Glutamatergic neuron (in vitro differentiated cells): Measurements from ENCODE around the gene PTPRG. TPM values are rescaled to one million over a fixed set of nuclear protein-coding genes. Genes with fewer than 3 reads are reported as not detected.

ENCODE experiments used
- DNase-seq: peaks from one replicate; pipeline ENCODE4 v3.0.0; 2022
- H3K27ac Mint-ChIP-seq: one replicate; pipeline ENCODE4 v1.8.0; 2020; ENCODE audit warnings: mild to moderate bottlenecking, mixed read lengths, inconsistent platforms; ENCODE audit not compliant: unreplicated experiment
- H3K27me3 Mint-ChIP-seq: one replicate; pipeline ENCODE4 v1.8.0; 2020; ENCODE audit warnings: mild to moderate bottlenecking, moderate library complexity, mixed read lengths, inconsistent platforms; ENCODE audit not compliant: unreplicated experiment
- H3K36me3 Mint-ChIP-seq: one replicate; pipeline ENCODE4 v1.8.0; 2020; ENCODE audit warnings: mild to moderate bottlenecking, mixed read lengths, inconsistent platforms; ENCODE audit not compliant: unreplicated experiment
- H3K4me1 Mint-ChIP-seq: one replicate; pipeline ENCODE4 v1.8.0; 2020; ENCODE audit warnings: mild to moderate bottlenecking, low read depth, mixed read lengths, inconsistent platforms; ENCODE audit not compliant: unreplicated experiment
- H3K4me3 Mint-ChIP-seq: one replicate; pipeline ENCODE4 v1.8.0; 2020; ENCODE audit warnings: mild to moderate bottlenecking, mixed read lengths, inconsistent platforms; ENCODE audit not compliant: unreplicated experiment
- H3K9me3 Mint-ChIP-seq: one replicate; pipeline ENCODE4 v1.8.0; 2020; ENCODE audit warnings: mild to moderate bottlenecking, moderate library complexity, mixed read lengths, inconsistent platforms; ENCODE audit not compliant: unreplicated experiment
- CTCF ChIP-seq: fragments of 200-600 bp; sonication (generic); IDR thresholded peaks from one replicate; pipeline ENCODE4 v1.5.0; 2021; ENCODE audit not compliant: partially characterized antibody, unreplicated experiment
- total RNA-seq: library from RNA; stranded (reverse); fragmentation: NEBNext Ultra II Directional; extraction: Animal tissue kit (Norgen Biotek cat#: 25700); gene quantifications from one replicate; pipeline ENCODE4 v1.2.1, GENCODE V29; 2021; ENCODE audit not compliant: unreplicated experiment

Gene PTPRG
- total RNA-seq, 1 donor from 2014 or later: 52.1 TPM

DNA sequence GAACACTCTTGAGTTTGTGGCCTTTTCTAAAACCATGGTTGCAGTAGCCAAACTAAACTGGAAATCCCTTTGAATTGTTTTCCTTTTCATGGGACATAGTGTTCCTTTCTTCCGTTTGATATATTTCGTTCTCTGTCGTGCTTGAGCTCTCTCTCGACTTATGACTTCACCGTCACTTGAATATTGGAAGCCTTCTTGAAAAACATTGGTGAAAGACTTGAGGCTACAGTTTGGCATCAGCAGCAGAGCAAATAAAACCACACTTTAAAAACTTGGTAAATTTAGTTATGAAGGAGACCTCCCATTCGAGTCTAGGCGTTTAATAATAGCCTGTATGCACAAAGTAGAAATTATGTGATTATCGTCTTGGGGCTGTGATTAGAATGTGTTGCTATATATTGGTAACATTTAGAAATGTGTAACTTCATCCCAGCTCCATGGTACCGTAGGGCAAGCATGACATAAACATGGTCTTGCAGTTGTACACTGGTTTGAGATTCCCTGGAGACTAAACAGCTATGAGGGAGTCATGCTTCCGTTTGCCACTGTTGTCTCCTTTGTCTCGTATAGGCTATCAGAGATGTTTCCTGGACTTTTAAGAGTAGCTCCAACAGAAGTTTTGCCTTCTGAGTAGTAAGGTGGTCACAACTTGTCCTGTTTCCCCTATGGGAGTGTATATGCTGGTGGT, 122.3 kb downstream of the PTPRG start:
- H3K4me3 Mint-ChIP-seq: peak overlapping the region; percentile 43
- peaks cover 13% of the 10 kb centered on the region for H3K9me3 Mint-ChIP-seq
- peaks cover 85% of the 10 kb centered on the region for H3K4me1 Mint-ChIP-seq
- H3K36me3 Mint-ChIP-seq: no peaks in the 10 kb centered on the region
- no peak for DNase-seq
- H3K27me3 Mint-ChIP-seq: peaks cover 10% of the 10 kb centered on the region
- TF ChIP-seq CTCF: no peak
- peak overlapping the region; percentile 96 for H3K27ac Mint-ChIP-seq

DNA sequence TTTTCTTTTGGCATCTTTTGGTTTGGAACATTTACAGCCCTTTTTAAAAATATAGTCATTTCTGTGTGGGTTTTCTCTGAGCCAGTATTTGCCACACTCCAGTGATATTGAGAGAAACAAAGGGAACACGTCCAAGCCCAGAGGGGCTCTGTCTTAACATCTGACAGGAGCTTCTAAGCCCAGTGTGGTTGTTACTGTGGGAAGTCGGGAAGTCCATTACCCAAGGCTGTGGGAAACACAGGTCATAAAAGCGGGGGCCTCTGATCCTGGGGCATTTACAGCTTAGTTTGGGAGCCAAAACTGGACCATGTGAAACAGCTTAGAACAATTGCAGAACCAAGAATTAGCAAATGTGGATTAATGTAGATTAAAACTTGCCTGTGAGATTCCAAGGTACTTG, 123.0 kb downstream of the PTPRG start:
- DNase-seq: no peak
- no peak for TF ChIP-seq CTCF
- H3K27ac Mint-ChIP-seq: peak overlapping the region; percentile 96
- H3K4me3 Mint-ChIP-seq: peak overlapping the region; percentile 12
- peaks cover 13% of the 10 kb centered on the region for H3K9me3 Mint-ChIP-seq
- peaks cover 10% of the 10 kb centered on the region for H3K27me3 Mint-ChIP-seq
- H3K4me1 Mint-ChIP-seq: peaks cover 90% of the 10 kb centered on the region
- no peaks in the 10 kb centered on the region for H3K36me3 Mint-ChIP-seq

DNA sequence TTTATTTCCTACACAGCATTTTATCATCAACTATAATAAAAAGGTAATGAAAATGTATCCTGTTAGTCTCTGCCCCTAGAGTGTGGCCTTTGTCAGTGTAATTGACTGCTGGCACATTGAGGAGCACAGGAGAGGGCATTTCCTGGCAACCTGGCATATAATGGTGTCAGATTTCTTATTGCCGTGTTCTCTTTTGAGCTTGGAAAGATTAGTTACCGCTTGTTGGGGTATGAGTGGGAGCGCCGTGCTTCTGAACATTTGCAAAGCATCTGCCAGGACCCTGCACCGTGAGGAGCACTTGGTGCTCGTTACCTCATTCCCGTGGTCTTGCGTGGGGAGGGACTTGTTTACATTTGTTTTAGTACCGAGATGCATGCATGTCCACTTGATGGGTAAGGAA, 124.4 kb downstream of the PTPRG start:
- peaks cover 10% of the 10 kb centered on the region for H3K9me3 Mint-ChIP-seq
- H3K27ac Mint-ChIP-seq: peak overlapping the region; percentile 81
- H3K4me3 Mint-ChIP-seq: no peak overlapping the region
- no peak for DNase-seq
- H3K36me3 Mint-ChIP-seq: no peaks in the 10 kb centered on the region
- H3K27me3 Mint-ChIP-seq: peaks cover 8% of the 10 kb centered on the region
- H3K4me1 Mint-ChIP-seq: peaks cover 91% of the 10 kb centered on the region
- no peak for TF ChIP-seq CTCF

- H3K4me1 Mint-ChIP-seq: peaks cover 90% of the 10 kb centered on the region
- H3K27ac Mint-ChIP-seq: no peak overlapping the region
- H3K4me3 Mint-ChIP-seq: no peak overlapping the region
- TF ChIP-seq CTCF: no peak
- no peak for DNase-seq
- H3K36me3 Mint-ChIP-seq: no peaks in the 10 kb centered on the region
- peaks cover 10% of the 10 kb centered on the region for H3K9me3 Mint-ChIP-seq
- peaks cover 8% of the 10 kb centered on the region for H3K27me3 Mint-ChIP-seq
Measured at GRCh38 chr3:61686228-61686648, 124.9 kb downstream of the PTPRG start.

DNA sequence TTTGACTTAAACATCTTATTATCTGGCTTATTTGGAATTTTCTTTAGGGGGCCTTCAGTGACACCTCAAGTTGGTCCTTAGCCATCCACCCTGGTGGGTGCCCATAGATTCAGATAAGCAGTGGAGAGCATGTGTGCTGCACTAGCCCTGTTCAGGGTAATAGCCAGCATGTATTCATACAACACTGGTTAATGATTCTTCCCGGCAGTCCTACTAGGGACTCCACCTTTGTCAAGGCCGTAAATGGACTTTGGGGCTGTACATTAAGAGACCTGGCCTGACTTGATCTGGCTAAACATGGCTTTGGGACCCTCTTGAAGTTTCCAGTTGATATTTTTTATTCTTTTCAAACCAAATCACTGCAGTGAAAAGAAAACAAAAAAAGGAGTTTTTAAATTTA, 125.8 kb downstream of the PTPRG start:
- Mint-ChIP-seq H3K4me1 (peaks cover 86% of the 10 kb centered on the region), H3K27ac (peak overlapping the region; percentile 92), H3K9me3 (peaks cover 10% of the 10 kb centered on the region), H3K36me3 (no peaks in the 10 kb centered on the region), H3K4me3 (peak overlapping the region; percentile 77), H3K27me3 (peaks cover 5% of the 10 kb centered on the region)
- no peak for TF ChIP-seq CTCF
- DNase-seq: no peak
